ENCODE results near the gene CLCN4. TPM values are rescaled to one million over a fixed set of nuclear protein-coding genes. Genes with fewer than 3 reads are reported as not detected.

Gene CLCN4
- total and polyA plus RNA-seq, 10 of the 15 experiments (the other 5 are each of a cell fraction or from before 2014, with no cell fraction given) = 0.90 to 6.9 (median 2.9) TPM

DNA sequence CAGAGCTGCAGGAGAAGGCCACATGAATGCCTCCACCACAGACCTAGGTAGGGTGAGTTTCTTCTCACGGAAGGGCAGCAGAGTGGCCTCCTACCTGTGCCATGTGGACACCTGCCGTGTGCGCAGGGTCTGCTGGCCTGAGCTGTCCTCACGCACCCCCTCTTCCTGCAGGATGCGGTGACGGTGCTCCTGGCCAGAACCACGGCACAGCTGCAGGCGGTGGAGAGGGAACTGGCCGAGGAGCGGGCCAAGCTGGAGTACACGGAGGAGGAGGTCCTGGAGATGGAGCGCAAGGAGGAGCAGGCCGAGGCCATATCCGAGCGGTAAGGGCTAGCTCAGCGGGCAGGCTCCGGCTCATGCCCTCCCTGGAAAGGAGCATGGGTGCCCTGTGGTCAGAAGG is 28.4 kb upstream of the CLCN4 start (continued):
- no peak for TF ChIP-seq RB1 (IDR thresholded peaks at IDR 0.05; ENCODE audit: borderline replicate concordance)

- Histone ChIP-seq H3K36me3 (ENCODE audit: control insufficient read depth in 2 of 2, insufficient read depth in 2 of 2, low read length in 1 of 2) (peaks cover 0 to 2% of the 10 kb centered on the region in 2 experiments; a peak in 2 of 4 replicates), H4K20me1 (ENCODE audit: control insufficient read depth, insufficient read depth) (no peaks in the 10 kb centered on the region), H3K4me2 (ENCODE audit: control insufficient read depth, insufficient read depth) (no peak overlapping the region), H2AFZ (ENCODE audit: control insufficient read depth, low read depth, low read length) (no peak overlapping the region), H3K4me3 (no peak overlapping the region), H3K27ac (ENCODE audit: control insufficient read depth, insufficient read depth) (no peak overlapping the region), H3K9ac (ENCODE audit: control insufficient read depth, insufficient read depth, low read length) (no peak overlapping the region), H3K4me1 (ENCODE audit: control insufficient read depth, insufficient read depth, low read length) (no peaks in the 10 kb centered on the region), H3K9me3 (replicated peaks; ENCODE audit: control insufficient read depth, insufficient read depth, low read length) (no peaks in the 10 kb centered on the region; the same call in 2 of the 3 replicates), H3K27me3 (replicated peaks in 1 of 2; ENCODE audit: control insufficient read depth in 2 of 2, insufficient read depth in 2 of 2, low read length in 1 of 2) (no peaks in the 10 kb centered on the region), H3K79me2 (ENCODE audit: control insufficient read depth, insufficient read depth, low read length) (no peaks in the 10 kb centered on the region)
- RAD21 ChIA-PET (ENCODE audit: unreplicated experiment) = no interaction called here
- 71% methylated on average over 12 of the region's 12 CpGs for WGBS (ENCODE audit: insufficient coverage, insufficient replicate concordance, low lambda C conversion rate, missing lambda C conversion rate)
- FAIRE-seq (no peak), DNase-seq (ENCODE audit: low read depth, low spot score) (no peak), ATAC-seq (no peak)
- SMC1A ChIA-PET (ENCODE audit: uncharacterized antibody, unreplicated experiment) = no interaction called here
- CTCF ChIA-PET = no interaction called here
- in situ Hi-C loops (cut with MboI) = no loop called here
- no TSS peak for BruUV-seq (replicated peaks)
- TF ChIP-seq TCF3 (IDR thresholded peaks at IDR 0.05; ENCODE audit: borderline replicate concordance, insufficient read depth, low read depth, low read length) (no peak), TCF7 (IDR thresholded peaks at IDR 0.05; ENCODE audit: borderline replicate concordance) (no peak), CEBPB (IDR thresholded peaks at IDR 0.05; ENCODE audit: borderline replicate concordance in 1 of 2, low read depth in 2 of 2, low read length in 2 of 2) (no peak), HDAC6 (IDR thresholded peaks at IDR 0.05; ENCODE audit: unreplicated experiment) (no peak)
- TF ChIP-seq, protein P1, sequence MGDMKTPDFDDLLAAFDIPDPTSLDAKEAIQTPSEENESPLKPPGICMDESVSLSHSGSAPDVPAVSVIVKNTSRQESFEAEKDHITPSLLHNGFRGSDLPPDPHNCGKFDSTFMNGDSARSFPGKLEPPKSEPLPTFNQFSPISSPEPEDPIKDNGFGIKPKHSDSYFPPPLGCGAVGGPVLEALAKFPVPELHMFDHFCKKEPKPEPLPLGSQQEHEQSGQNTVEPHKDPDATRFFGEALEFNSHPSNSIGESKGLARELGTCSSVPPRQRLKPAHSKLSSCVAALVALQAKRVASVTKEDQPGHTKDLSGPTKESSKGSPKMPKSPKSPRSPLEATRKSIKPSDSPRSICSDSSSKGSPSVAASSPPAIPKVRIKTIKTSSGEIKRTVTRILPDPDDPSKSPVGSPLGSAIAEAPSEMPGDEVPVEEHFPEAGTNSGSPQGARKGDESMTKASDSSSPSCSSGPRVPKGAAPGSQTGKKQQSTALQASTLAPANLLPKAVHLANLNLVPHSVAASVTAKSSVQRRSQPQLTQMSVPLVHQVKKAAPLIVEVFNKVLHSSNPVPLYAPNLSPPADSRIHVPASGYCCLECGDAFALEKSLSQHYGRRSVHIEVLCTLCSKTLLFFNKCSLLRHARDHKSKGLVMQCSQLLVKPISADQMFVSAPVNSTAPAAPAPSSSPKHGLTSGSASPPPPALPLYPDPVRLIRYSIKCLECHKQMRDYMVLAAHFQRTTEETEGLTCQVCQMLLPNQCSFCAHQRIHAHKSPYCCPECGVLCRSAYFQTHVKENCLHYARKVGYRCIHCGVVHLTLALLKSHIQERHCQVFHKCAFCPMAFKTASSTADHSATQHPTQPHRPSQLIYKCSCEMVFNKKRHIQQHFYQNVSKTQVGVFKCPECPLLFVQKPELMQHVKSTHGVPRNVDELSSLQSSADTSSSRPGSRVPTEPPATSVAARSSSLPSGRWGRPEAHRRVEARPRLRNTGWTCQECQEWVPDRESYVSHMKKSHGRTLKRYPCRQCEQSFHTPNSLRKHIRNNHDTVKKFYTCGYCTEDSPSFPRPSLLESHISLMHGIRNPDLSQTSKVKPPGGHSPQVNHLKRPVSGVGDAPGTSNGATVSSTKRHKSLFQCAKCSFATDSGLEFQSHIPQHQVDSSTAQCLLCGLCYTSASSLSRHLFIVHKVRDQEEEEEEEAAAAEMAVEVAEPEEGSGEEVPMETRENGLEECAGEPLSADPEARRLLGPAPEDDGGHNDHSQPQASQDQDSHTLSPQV (IDR thresholded peaks at IDR 0.05) = no peak
- TF ChIP-seq, protein P2, sequence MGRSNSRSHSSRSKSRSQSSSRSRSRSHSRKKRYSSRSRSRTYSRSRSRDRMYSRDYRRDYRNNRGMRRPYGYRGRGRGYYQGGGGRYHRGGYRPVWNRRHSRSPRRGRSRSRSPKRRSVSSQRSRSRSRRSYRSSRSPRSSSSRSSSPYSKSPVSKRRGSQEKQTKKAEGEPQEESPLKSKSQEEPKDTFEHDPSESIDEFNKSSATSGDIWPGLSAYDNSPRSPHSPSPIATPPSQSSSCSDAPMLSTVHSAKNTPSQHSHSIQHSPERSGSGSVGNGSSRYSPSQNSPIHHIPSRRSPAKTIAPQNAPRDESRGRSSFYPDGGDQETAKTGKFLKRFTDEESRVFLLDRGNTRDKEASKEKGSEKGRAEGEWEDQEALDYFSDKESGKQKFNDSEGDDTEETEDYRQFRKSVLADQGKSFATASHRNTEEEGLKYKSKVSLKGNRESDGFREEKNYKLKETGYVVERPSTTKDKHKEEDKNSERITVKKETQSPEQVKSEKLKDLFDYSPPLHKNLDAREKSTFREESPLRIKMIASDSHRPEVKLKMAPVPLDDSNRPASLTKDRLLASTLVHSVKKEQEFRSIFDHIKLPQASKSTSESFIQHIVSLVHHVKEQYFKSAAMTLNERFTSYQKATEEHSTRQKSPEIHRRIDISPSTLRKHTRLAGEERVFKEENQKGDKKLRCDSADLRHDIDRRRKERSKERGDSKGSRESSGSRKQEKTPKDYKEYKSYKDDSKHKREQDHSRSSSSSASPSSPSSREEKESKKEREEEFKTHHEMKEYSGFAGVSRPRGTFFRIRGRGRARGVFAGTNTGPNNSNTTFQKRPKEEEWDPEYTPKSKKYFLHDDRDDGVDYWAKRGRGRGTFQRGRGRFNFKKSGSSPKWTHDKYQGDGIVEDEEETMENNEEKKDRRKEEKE (IDR thresholded peaks at IDR 0.05) = no peak
- intact Hi-C loops (cut with micrococcal nuclease; ENCODE audit: unreplicated experiment) = no loop called here
- POLR2A ChIA-PET = no interaction called here
Measured at GRCh38 chrX:10129229-10129628, 27.5 kb upstream of the CLCN4 start.

Data from GM12878 (cell line).